PFSK-1 (cell line): Measurements from ENCODE around the gene KCNJ9.

Source experiments
- FOXP2 ChIP-seq: optimal IDR thresholded peaks from 2 replicates; pipeline ENCODE3; 2011; ENCODE audit warnings: borderline replicate concordance, control low read depth, inconsistent platforms; ENCODE audit not compliant: insufficient read depth; ENCODE audit errors: extremely low read length, extremely low read depth
- POLR2AphosphoS5 ChIP-seq: IDR thresholded peaks from 2 replicates; pipeline ENCODE4 v1.6.1; 2012; ENCODE audit warnings: low read depth, mild to moderate bottlenecking, control low read depth, low read length, moderate library complexity
- REST ChIP-seq, 2 experiments: IDR thresholded peaks; 2 replicates each; pipeline versions ENCODE4 v1.6.1 to v1.8.0; 2011 to 2012; ENCODE audit warnings: low read depth in 2 of 2, low read length in 2 of 2, control low read depth in 1 of 2, inconsistent platforms in 1 of 2, mild to moderate bottlenecking in 1 of 2, moderate library complexity in 1 of 2; ENCODE audit not compliant: insufficient read depth in 1 of 2
- SIN3A ChIP-seq: IDR thresholded peaks from 2 replicates; pipeline ENCODE4 v1.6.1; 2012; ENCODE audit warnings: mild to moderate bottlenecking, low read length, moderate library complexity, borderline replicate concordance; ENCODE audit not compliant: insufficient read depth
- TAF1 ChIP-seq: IDR thresholded peaks from 2 replicates; pipeline ENCODE4 v1.6.1; 2012; ENCODE audit warnings: low read length, control low read depth, borderline replicate concordance; ENCODE audit not compliant: insufficient read depth

KCNJ9 gene

GRCh38 chr1:160128636-160129035 is 47.3 kb downstream of the KCNJ9 start:
- no peak for TF ChIP-seq SIN3A
- TF ChIP-seq TAF1, result no peak
- no peak for TF ChIP-seq REST (IDR thresholded peaks at IDR 0.05; ENCODE audit: insufficient read depth in 1 of 2, low read depth in 2 of 2, low read length in 2 of 2)
- no peak for TF ChIP-seq FOXP2
- TF ChIP-seq POLR2AphosphoS5, result no peak

GRCh38 chr1:160129046-160129445 is 47.7 kb downstream of the KCNJ9 start:
- TF ChIP-seq SIN3A, result no peak
- no peak for TF ChIP-seq POLR2AphosphoS5
- no peak for TF ChIP-seq TAF1
- TF ChIP-seq FOXP2, result no peak
- TF ChIP-seq REST (IDR thresholded peaks at IDR 0.05; ENCODE audit: insufficient read depth in 1 of 2, low read depth in 2 of 2, low read length in 2 of 2), result no peak

- TF ChIP-seq FOXP2 (no peak), REST (IDR thresholded peaks at IDR 0.05; ENCODE audit: insufficient read depth in 1 of 2, low read depth in 2 of 2, low read length in 2 of 2) (no peak), POLR2AphosphoS5 (no peak), TAF1 (no peak), SIN3A (no peak)
These were observed 48.2 kb downstream of the KCNJ9 start for GRCh38 chr1:160129558-160129957.

- no peak for TF ChIP-seq REST (IDR thresholded peaks at IDR 0.05; ENCODE audit: insufficient read depth in 1 of 2, low read depth in 2 of 2, low read length in 2 of 2)
- no peak for TF ChIP-seq TAF1
- TF ChIP-seq POLR2AphosphoS5, result no peak
- TF ChIP-seq FOXP2, result no peak
- no peak for TF ChIP-seq SIN3A
These were observed 48.6 kb downstream of the KCNJ9 start for GRCh38 chr1:160129966-160130365.

GRCh38 chr1:160130486-160130885 is 49.1 kb downstream of the KCNJ9 start:
- TF ChIP-seq POLR2AphosphoS5 (no peak), REST (IDR thresholded peaks at IDR 0.05; ENCODE audit: insufficient read depth in 1 of 2, low read depth in 2 of 2, low read length in 2 of 2) (no peak), SIN3A (no peak), TAF1 (no peak)
